ENCODE data around the gene GALNT14.

GALNT14 gene

DNA sequence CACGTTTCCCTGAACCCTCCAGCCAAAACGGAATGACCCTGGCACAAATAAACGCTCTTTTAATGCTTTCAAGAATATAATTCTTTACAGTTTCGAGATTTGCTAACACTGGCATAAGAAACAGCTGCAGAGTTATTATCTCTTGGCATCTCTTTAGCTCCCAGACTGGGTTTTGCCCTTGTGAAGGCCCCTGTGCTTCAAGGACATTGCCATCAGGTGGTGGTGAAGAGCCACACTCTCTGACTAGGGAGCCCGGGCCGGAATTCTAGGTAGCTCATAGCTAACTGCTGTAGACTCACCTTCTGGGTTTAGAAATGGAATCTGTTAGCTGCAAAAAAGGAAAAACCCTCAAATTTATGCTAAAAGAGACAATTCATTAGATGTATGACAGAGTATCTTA is 13.3 kb upstream of the GALNT14 start:
- Histone ChIP-seq H3K9ac (ENCODE audit: low read depth in 1 of 2, low read length in 2 of 2) (no peak overlapping the region), H3K27ac (ENCODE audit: low read depth in 2 of 2, low read length in 2 of 2) (no peak overlapping the region), H3K36me3 (ENCODE audit: control insufficient read depth in 2 of 2, insufficient read depth in 2 of 2, low read length in 2 of 2) (no peaks in the 10 kb centered on the region), H3K4me1 (ENCODE audit: control insufficient read depth in 2 of 2, insufficient read depth in 2 of 2, low read length in 2 of 2) (no peaks in the 10 kb centered on the region), H3K4me3 (ENCODE audit: low read length in 2 of 2) (no peak overlapping the region), H3K27me3 (ENCODE audit: control insufficient read depth in 2 of 2, insufficient read depth in 2 of 2, low read length in 2 of 2) (peaks cover 0 to 2% of the 10 kb centered on the region in 2 donors), H3K9me3 (ENCODE audit: control insufficient read depth in 2 of 2, low read length in 2 of 2) (no peaks in the 10 kb centered on the region)

DNA sequence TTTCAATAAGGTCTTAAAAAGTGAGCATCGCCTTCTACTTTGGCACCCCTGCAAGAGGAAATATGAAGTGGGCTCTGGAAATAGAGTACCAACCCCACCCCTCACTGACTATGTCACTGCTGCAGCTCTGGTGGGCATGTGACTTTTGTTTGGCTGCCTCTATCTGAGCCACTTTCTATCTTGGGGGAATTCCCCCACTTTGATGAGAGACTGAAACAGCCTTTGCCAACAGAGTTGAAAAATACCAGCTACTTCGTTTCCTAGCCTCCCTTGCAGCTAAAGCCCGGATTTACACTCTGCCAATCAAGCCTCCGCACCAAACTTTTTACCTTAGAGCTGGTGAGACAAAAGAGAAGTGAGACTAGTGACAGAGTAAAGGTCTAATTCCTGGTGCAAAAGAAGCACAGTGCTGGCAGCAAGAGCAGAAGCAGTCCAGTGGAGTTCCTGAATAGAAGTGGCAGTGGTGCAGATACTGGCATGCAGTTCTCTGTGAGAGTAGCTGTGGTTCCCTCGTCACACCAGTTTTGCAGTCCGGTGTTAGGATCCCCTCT is 12.0 kb upstream of the GALNT14 start:
- Histone ChIP-seq H3K9ac (ENCODE audit: low read depth in 1 of 2, low read length in 2 of 2) (no peak overlapping the region), H3K4me1 (ENCODE audit: control insufficient read depth in 2 of 2, insufficient read depth in 2 of 2, low read length in 2 of 2) (no peaks in the 10 kb centered on the region), H3K27me3 (ENCODE audit: control insufficient read depth in 2 of 2, insufficient read depth in 2 of 2, low read length in 2 of 2) (peaks cover 0 to 2% of the 10 kb centered on the region in 2 donors), H3K9me3 (ENCODE audit: control insufficient read depth in 2 of 2, low read length in 2 of 2) (no peaks in the 10 kb centered on the region), H3K4me3 (ENCODE audit: low read length in 2 of 2) (no peak overlapping the region), H3K36me3 (ENCODE audit: control insufficient read depth in 2 of 2, insufficient read depth in 2 of 2, low read length in 2 of 2) (no peaks in the 10 kb centered on the region), H3K27ac (ENCODE audit: low read depth in 2 of 2, low read length in 2 of 2) (no peak overlapping the region)

DNA sequence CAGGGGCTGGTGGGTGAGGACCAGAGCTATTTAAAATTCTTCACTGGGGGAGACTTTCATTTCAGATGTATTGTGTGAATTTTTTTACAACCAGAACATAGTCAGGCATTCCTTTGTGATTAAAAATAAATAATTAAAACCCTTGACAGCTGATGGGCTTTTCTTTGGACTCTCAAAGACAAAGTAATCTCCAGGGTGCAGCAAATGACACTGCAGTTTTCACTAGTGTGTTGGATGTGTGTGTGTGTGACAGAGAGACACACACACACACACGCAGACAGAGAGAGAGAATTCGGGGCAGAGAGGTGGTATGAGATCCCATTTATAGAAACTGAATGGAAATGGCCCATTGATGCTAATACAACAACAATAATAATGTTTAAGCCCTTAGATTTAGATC is 10.3 kb upstream of the GALNT14 start:
- Histone ChIP-seq H3K4me3 (ENCODE audit: low read length in 2 of 2) (no peak overlapping the region), H3K27me3 (ENCODE audit: control insufficient read depth in 2 of 2, insufficient read depth in 2 of 2, low read length in 2 of 2) (peaks cover 0 to 2% of the 10 kb centered on the region in 2 donors), H3K27ac (ENCODE audit: low read depth in 2 of 2, low read length in 2 of 2) (no peak overlapping the region), H3K4me1 (ENCODE audit: control insufficient read depth in 2 of 2, insufficient read depth in 2 of 2, low read length in 2 of 2) (no peaks in the 10 kb centered on the region), H3K9ac (ENCODE audit: low read depth in 1 of 2, low read length in 2 of 2) (no peak overlapping the region), H3K9me3 (ENCODE audit: control insufficient read depth in 2 of 2, low read length in 2 of 2) (no peaks in the 10 kb centered on the region), H3K36me3 (ENCODE audit: control insufficient read depth in 2 of 2, insufficient read depth in 2 of 2, low read length in 2 of 2) (no peaks in the 10 kb centered on the region)

DNA sequence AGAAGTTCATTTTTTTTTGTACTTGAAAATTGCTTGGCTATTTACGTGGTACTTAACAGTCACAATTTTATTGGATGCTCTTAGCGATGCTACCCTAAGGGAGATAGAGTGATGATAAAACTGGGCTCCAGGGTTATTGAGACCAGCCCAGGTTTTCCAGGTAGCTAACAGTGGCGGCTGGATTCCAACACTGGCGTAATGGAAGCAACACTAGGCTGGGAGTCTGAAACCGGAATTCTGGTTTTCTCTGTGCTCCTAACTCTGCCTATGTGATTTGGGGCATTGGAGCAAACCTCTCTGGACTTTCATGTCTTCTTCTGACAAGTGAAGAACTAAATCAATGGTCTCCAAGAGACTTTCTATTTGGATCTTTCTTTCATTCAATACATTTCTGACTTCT is 9.4 kb upstream of the GALNT14 start:
- peaks cover 0 to 2% of the 10 kb centered on the region in 2 donors for H3K27me3 ChIP-seq (ENCODE audit: control insufficient read depth in 2 of 2, insufficient read depth in 2 of 2, low read length in 2 of 2)
- no peak overlapping the region for H3K27ac ChIP-seq (ENCODE audit: low read depth in 2 of 2, low read length in 2 of 2)
- no peak overlapping the region for H3K4me3 ChIP-seq (ENCODE audit: low read length in 2 of 2)
- H3K36me3 ChIP-seq (ENCODE audit: control insufficient read depth in 2 of 2, insufficient read depth in 2 of 2, low read length in 2 of 2): no peaks in the 10 kb centered on the region
- H3K9ac ChIP-seq (ENCODE audit: low read depth in 1 of 2, low read length in 2 of 2): no peak overlapping the region
- H3K4me1 ChIP-seq (ENCODE audit: control insufficient read depth in 2 of 2, insufficient read depth in 2 of 2, low read length in 2 of 2): no peaks in the 10 kb centered on the region
- H3K9me3 ChIP-seq (ENCODE audit: control insufficient read depth in 2 of 2, low read length in 2 of 2): no peaks in the 10 kb centered on the region

DNA sequence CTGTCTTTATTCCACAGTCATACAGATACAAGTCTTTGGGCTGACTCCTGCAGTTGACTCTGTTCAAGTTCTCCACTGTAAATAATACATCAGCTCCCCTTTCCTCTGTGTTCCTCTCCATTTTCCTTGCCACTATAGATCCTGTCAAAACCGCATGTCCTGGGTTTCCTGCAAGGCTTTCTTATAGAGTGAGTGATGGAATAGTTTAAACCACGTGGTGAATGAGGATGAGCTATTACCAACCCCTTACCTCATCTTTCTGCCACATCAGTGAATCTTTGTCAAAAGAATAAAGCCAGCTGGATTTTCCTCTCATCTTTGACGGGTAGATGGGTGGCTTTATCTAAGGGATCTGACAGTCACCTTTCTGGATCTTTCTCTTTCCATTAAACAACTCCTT is 3.9 kb upstream of the GALNT14 start:
- Histone ChIP-seq H3K27me3 (ENCODE audit: control insufficient read depth in 2 of 2, insufficient read depth in 2 of 2, low read length in 2 of 2) (peaks cover 8 to 13% of the 10 kb centered on the region in 2 donors), H3K9me3 (ENCODE audit: control insufficient read depth in 2 of 2, low read length in 2 of 2) (no peaks in the 10 kb centered on the region), H3K4me3 (ENCODE audit: low read length in 2 of 2) (no peak overlapping the region), H3K9ac (ENCODE audit: low read depth in 1 of 2, low read length in 2 of 2) (no peak overlapping the region), H3K4me1 (ENCODE audit: control insufficient read depth in 2 of 2, insufficient read depth in 2 of 2, low read length in 2 of 2) (peaks cover 4 to 8% of the 10 kb centered on the region in 2 donors), H3K36me3 (ENCODE audit: control insufficient read depth in 2 of 2, insufficient read depth in 2 of 2, low read length in 2 of 2) (no peaks in the 10 kb centered on the region), H3K27ac (ENCODE audit: low read depth in 2 of 2, low read length in 2 of 2) (no peak overlapping the region)

DNA sequence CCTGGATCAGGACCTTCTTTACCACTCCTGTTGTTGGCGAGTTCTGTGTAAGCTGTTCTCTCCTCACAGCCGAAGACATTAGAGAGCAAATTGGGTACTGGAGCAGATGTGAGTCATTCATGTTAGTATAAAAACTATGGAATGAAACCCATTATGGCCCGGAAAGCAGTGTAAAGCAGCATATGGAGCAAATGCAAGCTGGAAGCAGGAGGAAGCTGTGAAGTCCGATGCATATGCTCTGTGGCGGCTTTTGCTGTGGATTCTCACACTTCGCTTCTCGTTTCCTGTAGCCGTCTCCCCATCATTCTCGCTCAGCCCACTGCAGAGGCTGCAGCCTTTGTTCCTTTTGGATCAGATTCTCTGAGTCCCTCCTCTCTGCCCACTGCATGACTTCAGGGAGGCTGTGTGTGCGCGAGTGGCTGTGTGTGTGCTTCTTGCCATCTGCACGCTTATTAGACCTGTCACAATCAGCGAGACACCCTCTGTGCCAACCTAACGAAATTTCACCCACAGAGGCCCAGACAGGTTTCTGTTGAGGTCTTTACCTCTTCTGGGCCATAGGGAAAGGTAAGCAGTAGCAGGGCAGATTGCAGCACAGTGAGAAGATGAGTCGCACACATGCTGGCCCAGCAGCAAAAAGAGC is 3.3 kb upstream of the GALNT14 start:
- Histone ChIP-seq H3K9ac (ENCODE audit: low read depth in 1 of 2, low read length in 2 of 2) (no peak overlapping the region), H3K4me3 (ENCODE audit: low read length in 2 of 2) (no peak overlapping the region), H3K36me3 (ENCODE audit: control insufficient read depth in 2 of 2, insufficient read depth in 2 of 2, low read length in 2 of 2) (no peaks in the 10 kb centered on the region), H3K27me3 (ENCODE audit: control insufficient read depth in 2 of 2, insufficient read depth in 2 of 2, low read length in 2 of 2) (peaks cover 14 to 19% of the 10 kb centered on the region in 2 donors), H3K4me1 (ENCODE audit: control insufficient read depth in 2 of 2, insufficient read depth in 2 of 2, low read length in 2 of 2) (peaks cover 4 to 8% of the 10 kb centered on the region in 2 donors), H3K27ac (ENCODE audit: low read depth in 2 of 2, low read length in 2 of 2) (no peak overlapping the region), H3K9me3 (ENCODE audit: control insufficient read depth in 2 of 2, low read length in 2 of 2) (no peaks in the 10 kb centered on the region)

DNA sequence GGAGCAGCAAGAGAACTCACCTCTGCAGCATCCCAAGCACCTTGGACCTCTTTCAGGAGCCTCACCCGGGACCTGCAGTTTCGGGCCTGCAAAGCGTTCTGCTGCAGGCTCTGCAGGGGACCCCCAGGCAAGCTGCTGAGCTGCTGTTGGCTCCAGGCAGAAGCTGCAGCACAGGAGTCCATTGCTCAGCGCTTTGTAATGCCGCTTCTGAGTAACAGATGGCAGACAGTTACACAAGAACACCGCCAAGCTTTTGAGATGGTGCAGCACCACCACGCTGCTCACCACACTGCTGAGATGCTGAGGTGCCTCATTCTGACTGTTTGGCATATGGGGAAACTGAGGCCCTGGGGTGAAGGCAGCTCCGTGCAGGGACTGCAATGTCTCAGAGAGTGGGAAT is 1.9 kb upstream of the GALNT14 start:
- H3K4me1 ChIP-seq (ENCODE audit: control insufficient read depth in 2 of 2, insufficient read depth in 2 of 2, low read length in 2 of 2): peaks cover 4 to 8% of the 10 kb centered on the region in 2 donors
- H3K36me3 ChIP-seq (ENCODE audit: control insufficient read depth in 2 of 2, insufficient read depth in 2 of 2, low read length in 2 of 2): no peaks in the 10 kb centered on the region
- H3K27ac ChIP-seq (ENCODE audit: low read depth in 2 of 2, low read length in 2 of 2): no peak overlapping the region
- no peak overlapping the region for H3K9ac ChIP-seq (ENCODE audit: low read depth in 1 of 2, low read length in 2 of 2)
- no peak overlapping the region for H3K4me3 ChIP-seq (ENCODE audit: low read length in 2 of 2)
- H3K27me3 ChIP-seq (ENCODE audit: control insufficient read depth in 2 of 2, insufficient read depth in 2 of 2, low read length in 2 of 2): peaks cover 25 to 29% of the 10 kb centered on the region in 2 donors
- no peaks in the 10 kb centered on the region for H3K9me3 ChIP-seq (ENCODE audit: control insufficient read depth in 2 of 2, low read length in 2 of 2)

DNA sequence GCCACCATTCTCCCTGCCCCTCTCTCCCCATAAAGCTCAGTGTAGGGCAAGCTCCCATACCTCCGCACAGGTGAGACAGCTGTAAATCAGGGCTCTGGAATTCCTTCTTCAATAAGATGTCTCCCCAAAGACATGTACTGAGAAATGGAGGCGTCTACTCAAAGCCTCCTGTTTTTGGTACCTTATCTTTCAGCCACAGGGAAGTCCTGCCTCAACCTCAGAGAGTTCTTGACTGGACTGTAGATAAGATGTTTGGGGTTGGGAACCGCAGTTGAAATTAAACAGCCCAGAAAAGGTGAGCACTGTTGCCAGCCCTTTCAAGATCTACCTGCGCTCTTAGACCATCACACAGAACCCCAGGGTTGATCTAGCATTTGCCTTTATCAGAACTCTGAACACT is 1.4 kb upstream of the GALNT14 start:
- Histone ChIP-seq H3K9ac (ENCODE audit: low read depth in 1 of 2, low read length in 2 of 2) (no peak overlapping the region), H3K27me3 (ENCODE audit: control insufficient read depth in 2 of 2, insufficient read depth in 2 of 2, low read length in 2 of 2) (peaks cover 25 to 33% of the 10 kb centered on the region in 2 donors), H3K4me3 (ENCODE audit: low read length in 2 of 2) (no peak overlapping the region), H3K27ac (ENCODE audit: low read depth in 2 of 2, low read length in 2 of 2) (no peak overlapping the region), H3K4me1 (ENCODE audit: control insufficient read depth in 2 of 2, insufficient read depth in 2 of 2, low read length in 2 of 2) (peaks cover 4 to 8% of the 10 kb centered on the region in 2 donors), H3K36me3 (ENCODE audit: control insufficient read depth in 2 of 2, insufficient read depth in 2 of 2, low read length in 2 of 2) (no peaks in the 10 kb centered on the region), H3K9me3 (ENCODE audit: control insufficient read depth in 2 of 2, low read length in 2 of 2) (no peaks in the 10 kb centered on the region)

DNA sequence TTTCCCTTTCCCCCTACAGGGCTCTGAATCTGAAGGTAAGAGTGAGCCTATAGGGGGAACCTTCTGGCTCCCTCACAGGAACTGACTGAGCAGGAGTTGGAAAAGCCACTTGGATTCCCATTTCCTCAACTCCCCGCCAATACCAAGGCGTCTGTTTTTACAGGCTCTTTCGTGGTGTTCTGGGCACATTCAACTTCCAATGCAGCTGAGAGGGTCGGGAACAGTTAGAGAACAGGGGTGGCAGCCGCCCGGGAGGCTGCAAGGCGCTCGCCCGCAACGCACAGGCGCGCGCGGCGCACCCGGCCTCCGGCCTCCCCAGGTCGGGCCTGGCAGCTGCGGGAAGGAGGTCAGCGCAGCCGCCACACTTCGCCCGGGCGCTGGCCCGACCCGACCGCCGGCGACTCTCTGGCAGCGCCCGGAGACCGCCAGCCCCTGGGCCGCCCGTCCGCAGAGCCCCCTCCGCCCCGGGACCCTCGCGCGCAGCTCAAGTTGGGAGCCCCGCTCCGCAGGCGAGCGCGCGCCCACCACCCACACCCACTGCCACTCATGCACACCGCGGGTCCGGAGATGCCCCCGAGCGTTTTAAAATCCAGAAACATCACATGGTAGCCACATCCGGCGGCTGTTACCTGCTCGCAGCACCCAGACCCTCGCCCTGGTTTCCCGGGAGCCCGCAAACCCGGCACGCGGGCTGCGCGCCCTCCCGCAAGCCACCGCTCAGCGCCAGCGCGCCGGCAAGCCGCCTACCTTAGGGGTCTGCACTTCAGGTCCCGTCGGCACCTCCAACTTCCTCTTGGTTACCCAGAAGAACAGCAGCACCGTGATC is 816 bp downstream of the GALNT14 start:
- Histone ChIP-seq H3K36me3 (ENCODE audit: control insufficient read depth in 2 of 2, insufficient read depth in 2 of 2, low read length in 2 of 2) (no peaks in the 10 kb centered on the region), H3K27me3 (ENCODE audit: control insufficient read depth in 2 of 2, insufficient read depth in 2 of 2, low read length in 2 of 2) (peaks cover 28 to 41% of the 10 kb centered on the region in 2 donors), H3K9ac (ENCODE audit: low read depth in 1 of 2, low read length in 2 of 2) (no peak overlapping the region), H3K4me1 (ENCODE audit: control insufficient read depth in 2 of 2, insufficient read depth in 2 of 2, low read length in 2 of 2) (peaks cover 4 to 8% of the 10 kb centered on the region in 2 donors), H3K4me3 (ENCODE audit: low read length in 2 of 2) (peak overlapping the region; percentile 50 to 52), H3K27ac (ENCODE audit: low read depth in 2 of 2, low read length in 2 of 2) (no peak overlapping the region), H3K9me3 (ENCODE audit: control insufficient read depth in 2 of 2, low read length in 2 of 2) (no peaks in the 10 kb centered on the region)

DNA sequence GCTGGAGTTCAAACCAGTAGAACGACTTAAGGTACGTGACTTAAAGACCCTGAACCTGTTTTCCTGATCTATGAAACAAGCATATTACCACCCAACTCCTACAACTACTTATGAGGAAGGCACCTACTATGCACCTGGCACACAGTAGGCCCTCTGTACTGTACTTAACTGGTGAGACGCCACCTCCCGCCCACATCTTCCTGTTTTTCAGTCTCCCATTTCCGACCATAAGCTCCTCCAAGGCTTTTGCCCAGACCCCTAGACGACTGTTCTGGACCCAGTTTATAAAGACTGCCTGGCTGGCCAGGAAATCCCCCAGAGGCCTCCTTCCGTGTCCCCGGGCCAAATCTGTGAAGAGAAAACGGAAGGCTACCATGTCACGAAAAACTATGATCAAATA is 1.5 kb downstream of the GALNT14 start:
- Histone ChIP-seq H3K36me3 (ENCODE audit: control insufficient read depth in 2 of 2, insufficient read depth in 2 of 2, low read length in 2 of 2) (no peaks in the 10 kb centered on the region), H3K9me3 (ENCODE audit: control insufficient read depth in 2 of 2, low read length in 2 of 2) (no peaks in the 10 kb centered on the region), H3K27ac (ENCODE audit: low read depth in 2 of 2, low read length in 2 of 2) (no peak overlapping the region), H3K4me1 (ENCODE audit: control insufficient read depth in 2 of 2, insufficient read depth in 2 of 2, low read length in 2 of 2) (peaks cover 4 to 8% of the 10 kb centered on the region in 2 donors), H3K9ac (ENCODE audit: low read depth in 1 of 2, low read length in 2 of 2) (no peak overlapping the region), H3K27me3 (ENCODE audit: control insufficient read depth in 2 of 2, insufficient read depth in 2 of 2, low read length in 2 of 2) (peaks cover 28 to 41% of the 10 kb centered on the region in 2 donors), H3K4me3 (ENCODE audit: low read length in 2 of 2) (no peak overlapping the region)

All from mucosa of rectum (tissue), 2 donors.